K562 (cell line): ENCODE measurements around the gene CLHC1. TPM values are rescaled to one million over a fixed set of nuclear protein-coding genes. Genes with fewer than 3 reads are reported as not detected.

ENCODE experiments used
- ARNT ChIP-seq, 2 experiments: fragments of 450-650 bp; IDR thresholded peaks; 2 replicates each; pipeline ENCODE4 v1.6.1; 2016; ENCODE audit warnings: mild to moderate bottlenecking in 1 of 2
- CBX8 ChIP-seq: fragments of 200-600 bp; sonication (generic); IDR thresholded peaks from 2 replicates; pipeline ENCODE4 v1.6.1; 2012; ENCODE audit warnings: borderline replicate concordance, mixed run types, low read depth, mild to moderate bottlenecking, moderate library complexity, mixed read lengths, low read length, control low read depth, inconsistent platforms; ENCODE audit not compliant: poor library complexity, severe bottlenecking; ENCODE audit errors: extremely low read depth
- CCAR2 ChIP-seq: fragments of 200-400 bp; formaldehyde crosslinking; IDR thresholded peaks from 2 replicates; pipeline ENCODE4 v1.6.1; 2017; ENCODE audit warnings: mild to moderate bottlenecking, low read depth, low read length
- CHD2 ChIP-seq: IDR thresholded peaks from 2 replicates; pipeline ENCODE4 v1.6.1; 2011; ENCODE audit warnings: low read depth, low read length
- CTBP1 ChIP-seq: fragments of 450-650 bp; IDR thresholded peaks from 2 replicates; pipeline ENCODE4 v1.6.1; 2016; ENCODE audit warnings: borderline replicate concordance
- ESRRA ChIP-seq: fragments of 450-650 bp; IDR thresholded peaks from 2 replicates; pipeline ENCODE4 v1.6.1; 2014; ENCODE audit warnings: low read depth, mild to moderate bottlenecking, moderate library complexity, borderline replicate concordance
- FOXP1 ChIP-seq: sonication (generic); formaldehyde crosslinking; IDR thresholded peaks from 2 replicates; pipeline ENCODE4 v1.8.0; 2022; ENCODE audit warnings: mild to moderate bottlenecking, missing genetic modification reagents
- MAFK ChIP-seq: IDR thresholded peaks from 2 replicates; pipeline ENCODE4 v1.6.1; 2011; ENCODE audit warnings: low read length, improper control_type of control experiment
- NCOA2 ChIP-seq, 2 experiments: fragments of 450-650 bp; IDR thresholded peaks; 2 replicates each; pipeline ENCODE4 v1.6.1; 2018; ENCODE audit warnings: mild to moderate bottlenecking in 2 of 2, moderate library complexity in 1 of 2; ENCODE audit not compliant: partially characterized antibody in 2 of 2
- PYGO2 ChIP-seq: fragments of 450-650 bp; IDR thresholded peaks from 2 replicates; pipeline ENCODE4 v1.6.1; 2016; ENCODE audit warnings: mild to moderate bottlenecking, missing genetic modification characterization, moderate library complexity, missing compliant biosample characterization
- RB1 ChIP-seq: fragments of 450-650 bp; IDR thresholded peaks from 2 replicates; pipeline ENCODE4 v1.6.1; 2017; ENCODE audit warnings: low read depth, mild to moderate bottlenecking
- RBFOX2 ChIP-seq: fragments of 200-400 bp; formaldehyde crosslinking; IDR thresholded peaks from 2 replicates; pipeline ENCODE4 v1.6.1; 2017; ENCODE audit warnings: low read depth, mild to moderate bottlenecking, low read length, moderate library complexity
- SMARCA5 ChIP-seq: fragments of 450-650 bp; IDR thresholded peaks from 2 replicates; pipeline ENCODE4 v1.6.1; 2016
- SRF ChIP-seq, 2 experiments: fragments of 250-450, 450-650 bp in 1 of 2; sonication (Bioruptor Pico) in 1 of 2; sonication (generic) in 1 of 2; formaldehyde crosslinking; IDR thresholded peaks; 2 replicates each; pipeline versions ENCODE4 v1.5.0 to v1.5.1; 2020 to 2022; ENCODE audit warnings: mild to moderate bottlenecking in 1 of 2, missing genetic modification reagents in 1 of 2
- SRSF7 ChIP-seq: fragments of 200-400 bp; formaldehyde crosslinking; optimal IDR thresholded peaks from 2 replicates; pipeline ENCODE3; 2017; ENCODE audit warnings: mild to moderate bottlenecking, low read depth, low read length
- TCF7 ChIP-seq: sonication (generic); IDR thresholded peaks from 2 replicates; pipeline ENCODE4 v1.6.1; 2016; ENCODE audit warnings: antibody characterized with exemption, borderline replicate concordance
- ZBTB11 ChIP-seq, 3 experiments: fragments of 200-800 bp in 1 of 3; fragments of 250-450 bp in 1 of 3; fragments of 450-650 bp in 1 of 3; sonication (Bioruptor Pico) in 1 of 3; sonication (Bioruptor generic) in 1 of 3; formaldehyde crosslinking in 1 of 3; IDR thresholded peaks; 2 replicates each; pipeline versions ENCODE4 v1.6.1 to v1.8.0; 2016 to 2022; ENCODE audit warnings: mild to moderate bottlenecking in 2 of 3, missing genetic modification characterization in 2 of 3, missing compliant biosample characterization in 1 of 3, moderate library complexity in 1 of 3
- ZNF311 ChIP-seq: fragments of 250-450 bp; sonication (Bioruptor Pico); IDR thresholded peaks from 2 replicates; pipeline ENCODE4 v1.4.0; 2020; ENCODE audit warnings: mild to moderate bottlenecking, moderate library complexity
- ZNF589 ChIP-seq: fragments of 200-800 bp; sonication (Bioruptor generic); IDR thresholded peaks from 2 replicates; pipeline ENCODE4 v1.6.1; 2016; ENCODE audit warnings: low read depth, missing genetic modification characterization, missing compliant biosample characterization
- polyA plus RNA-seq, 8 experiments: library from polyadenylated mRNA; depleted of rRNA in 4 of 8; stranded (reverse) in 5 of 8; unstranded in 3 of 8; fragments of >200 nt; fragmentation: Nextera tagmentation in 2 of 8; fragmentation: Illumina TruSeq in 1 of 8; extraction: Ambion mirVana in 2 of 8; extraction: Trizol in 1 of 8; gene quantifications; 2 replicates each; pipeline versions ENCODE4 v1.2.1 to v1.2.3, GENCODE V29; 2011 to 2014; ENCODE audit warnings: inconsistent platforms in 1 of 8, missing spikeins in 1 of 8
- total RNA-seq, 7 experiments: library from RNA; depleted of rRNA in 6 of 7; stranded (reverse); fragments of >200 nt in 6 of 7; fragmentation: Illumina TruSeq in 2 of 7; extraction: Trizol in 2 of 7; gene quantifications; 2 replicates each; pipeline versions ENCODE4 v1.2.1 to v1.2.3, GENCODE V29; 2011 to 2021; ENCODE audit warnings: low replicate concordance in 1 of 7
- TF ChIP-seq, protein P1 (sequence below): sonication (generic); formaldehyde crosslinking; IDR thresholded peaks from 2 replicates; pipeline ENCODE4 v1.5.0; 2020; ENCODE audit warnings: missing genetic modification reagents
- TF ChIP-seq, protein P2 (sequence below): fragments of 250-450 bp; sonication (Bioruptor Pico); IDR thresholded peaks from 2 replicates; pipeline ENCODE4 v1.6.1; 2021; ENCODE audit warnings: mild to moderate bottlenecking
- TF ChIP-seq, protein P3 (sequence below): sonication (generic); formaldehyde crosslinking; IDR thresholded peaks from 2 replicates; pipeline ENCODE4 v1.8.1; 2022; ENCODE audit warnings: missing genetic modification reagents

Gene CLHC1
- total and polyA plus RNA-seq, 9 of the 15 experiments (the other 6 are each of a cell fraction or from before 2014, with no cell fraction given) = 3.7 to 14.3 (median 8.6) TPM

- TF ChIP-seq TCF7 (peak; percentile 83; the same call in 1 of the 2 replicates), ESRRA (peak; percentile 99), SMARCA5 (0 out of 2 replicates have a peak, but pooled peaks have one; percentile 44), CTBP1 (peak; percentile 83), NCOA2 (IDR thresholded peaks at IDR 0.05; ENCODE audit: partially characterized antibody in 2 of 2) (no peak), RBFOX2 (peak; percentile 95), ARNT (IDR thresholded peaks at IDR 0.05) (peak; percentile 44 to 95; a peak in 3 of 4 replicates), ZBTB11 (CRISPR knock-in tag; IDR thresholded peaks at IDR 0.05) (peak; percentile 96 to 100 (median 99)), SRF (CRISPR knock-in tag; IDR thresholded peaks at IDR 0.05) (peak in 1 of 2 experiments; percentile 86; a peak in 2 of 4 replicates), FOXP1 (CRISPR knock-in tag) (no peak), SRSF7 (no peak), CCAR2 (no peak), ZNF589 (0 out of 2 replicates have a peak, but pooled peaks have one; percentile 22), RB1 (peak; percentile 83; the same call in 1 of the 2 replicates), CHD2 (no peak), PYGO2 (no peak), MAFK (no peak), ZNF311 (CRISPR knock-in tag) (no peak), CBX8 (no peak)
- TF ChIP-seq, protein P1, sequence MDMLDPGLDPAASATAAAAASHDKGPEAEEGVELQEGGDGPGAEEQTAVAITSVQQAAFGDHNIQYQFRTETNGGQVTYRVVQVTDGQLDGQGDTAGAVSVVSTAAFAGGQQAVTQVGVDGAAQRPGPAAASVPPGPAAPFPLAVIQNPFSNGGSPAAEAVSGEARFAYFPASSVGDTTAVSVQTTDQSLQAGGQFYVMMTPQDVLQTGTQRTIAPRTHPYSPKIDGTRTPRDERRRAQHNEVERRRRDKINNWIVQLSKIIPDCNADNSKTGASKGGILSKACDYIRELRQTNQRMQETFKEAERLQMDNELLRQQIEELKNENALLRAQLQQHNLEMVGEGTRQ (CRISPR knock-in tag) = no peak
- TF ChIP-seq, protein P2, sequence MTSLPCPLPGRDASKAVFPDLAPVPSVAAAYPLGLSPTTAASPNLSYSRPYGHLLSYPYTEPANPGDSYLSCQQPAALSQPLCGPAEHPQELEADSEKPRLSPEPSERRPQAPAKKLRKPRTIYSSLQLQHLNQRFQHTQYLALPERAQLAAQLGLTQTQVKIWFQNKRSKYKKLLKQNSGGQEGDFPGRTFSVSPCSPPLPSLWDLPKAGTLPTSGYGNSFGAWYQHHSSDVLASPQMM (CRISPR knock-in tag) = no peak
- TF ChIP-seq, protein P3, sequence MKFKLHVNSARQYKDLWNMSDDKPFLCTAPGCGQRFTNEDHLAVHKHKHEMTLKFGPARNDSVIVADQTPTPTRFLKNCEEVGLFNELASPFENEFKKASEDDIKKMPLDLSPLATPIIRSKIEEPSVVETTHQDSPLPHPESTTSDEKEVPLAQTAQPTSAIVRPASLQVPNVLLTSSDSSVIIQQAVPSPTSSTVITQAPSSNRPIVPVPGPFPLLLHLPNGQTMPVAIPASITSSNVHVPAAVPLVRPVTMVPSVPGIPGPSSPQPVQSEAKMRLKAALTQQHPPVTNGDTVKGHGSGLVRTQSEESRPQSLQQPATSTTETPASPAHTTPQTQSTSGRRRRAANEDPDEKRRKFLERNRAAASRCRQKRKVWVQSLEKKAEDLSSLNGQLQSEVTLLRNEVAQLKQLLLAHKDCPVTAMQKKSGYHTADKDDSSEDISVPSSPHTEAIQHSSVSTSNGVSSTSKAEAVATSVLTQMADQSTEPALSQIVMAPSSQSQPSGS (CRISPR knock-in tag) = no peak
These were observed 37.0 kb upstream of the CLHC1 start, which contains the start of gene MTIF2 (continued) for GRCh38 chr2:55268907-55269644.
